Retinal pigment epithelial cell (primary cell): ENCODE results near the gene AURKAIP1.

Source experiments
- DNase-seq: peaks from one replicate; pipeline ENCODE4 v3.0.0-alpha.2; 2010; ENCODE audit warnings: low read depth
- H3K4me3 ChIP-seq: 2 replicates; pipeline ENCODE4 v1.5.1; 2011; ENCODE audit warnings: mild to moderate bottlenecking, low read length, control low read depth, moderate library complexity
- TF ChIP-seq, protein P1 (sequence below): conservative IDR thresholded peaks from 2 replicates; pipeline ENCODE4 v1.5.1; 2011; ENCODE audit warnings: low read depth, low read length, control low read depth, inconsistent platforms

AURKAIP1 gene

DNA sequence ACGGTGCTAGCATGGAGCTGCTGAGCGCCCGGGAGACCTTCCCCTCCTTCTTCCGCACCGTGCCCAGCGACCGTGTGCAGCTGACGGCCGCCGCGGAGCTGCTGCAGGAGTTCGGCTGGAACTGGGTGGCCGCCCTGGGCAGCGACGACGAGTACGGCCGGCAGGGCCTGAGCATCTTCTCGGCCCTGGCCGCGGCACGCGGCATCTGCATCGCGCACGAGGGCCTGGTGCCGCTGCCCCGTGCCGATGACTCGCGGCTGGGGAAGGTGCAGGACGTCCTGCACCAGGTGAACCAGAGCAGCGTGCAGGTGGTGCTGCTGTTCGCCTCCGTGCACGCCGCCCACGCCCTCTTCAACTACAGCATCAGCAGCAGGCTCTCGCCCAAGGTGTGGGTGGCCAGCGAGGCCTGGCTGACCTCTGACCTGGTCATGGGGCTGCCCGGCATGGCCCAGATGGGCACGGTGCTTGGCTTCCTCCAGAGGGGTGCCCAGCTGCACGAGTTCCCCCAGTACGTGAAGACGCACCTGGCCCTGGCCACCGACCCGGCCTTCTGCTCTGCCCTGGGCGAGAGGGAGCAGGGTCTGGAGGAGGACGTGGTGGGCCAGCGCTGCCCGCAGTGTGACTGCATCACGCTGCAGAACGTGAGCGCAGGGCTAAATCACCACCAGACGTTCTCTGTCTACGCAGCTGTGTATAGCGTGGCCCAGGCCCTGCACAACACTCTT lies 42.8 kb downstream of the AURKAIP1 start:
- H3K4me3 ChIP-seq, result no peak overlapping the region
- no peak for DNase-seq
- TF ChIP-seq, protein P1, sequence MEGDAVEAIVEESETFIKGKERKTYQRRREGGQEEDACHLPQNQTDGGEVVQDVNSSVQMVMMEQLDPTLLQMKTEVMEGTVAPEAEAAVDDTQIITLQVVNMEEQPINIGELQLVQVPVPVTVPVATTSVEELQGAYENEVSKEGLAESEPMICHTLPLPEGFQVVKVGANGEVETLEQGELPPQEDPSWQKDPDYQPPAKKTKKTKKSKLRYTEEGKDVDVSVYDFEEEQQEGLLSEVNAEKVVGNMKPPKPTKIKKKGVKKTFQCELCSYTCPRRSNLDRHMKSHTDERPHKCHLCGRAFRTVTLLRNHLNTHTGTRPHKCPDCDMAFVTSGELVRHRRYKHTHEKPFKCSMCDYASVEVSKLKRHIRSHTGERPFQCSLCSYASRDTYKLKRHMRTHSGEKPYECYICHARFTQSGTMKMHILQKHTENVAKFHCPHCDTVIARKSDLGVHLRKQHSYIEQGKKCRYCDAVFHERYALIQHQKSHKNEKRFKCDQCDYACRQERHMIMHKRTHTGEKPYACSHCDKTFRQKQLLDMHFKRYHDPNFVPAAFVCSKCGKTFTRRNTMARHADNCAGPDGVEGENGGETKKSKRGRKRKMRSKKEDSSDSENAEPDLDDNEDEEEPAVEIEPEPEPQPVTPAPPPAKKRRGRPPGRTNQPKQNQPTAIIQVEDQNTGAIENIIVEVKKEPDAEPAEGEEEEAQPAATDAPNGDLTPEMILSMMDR, result no peak

DNA sequence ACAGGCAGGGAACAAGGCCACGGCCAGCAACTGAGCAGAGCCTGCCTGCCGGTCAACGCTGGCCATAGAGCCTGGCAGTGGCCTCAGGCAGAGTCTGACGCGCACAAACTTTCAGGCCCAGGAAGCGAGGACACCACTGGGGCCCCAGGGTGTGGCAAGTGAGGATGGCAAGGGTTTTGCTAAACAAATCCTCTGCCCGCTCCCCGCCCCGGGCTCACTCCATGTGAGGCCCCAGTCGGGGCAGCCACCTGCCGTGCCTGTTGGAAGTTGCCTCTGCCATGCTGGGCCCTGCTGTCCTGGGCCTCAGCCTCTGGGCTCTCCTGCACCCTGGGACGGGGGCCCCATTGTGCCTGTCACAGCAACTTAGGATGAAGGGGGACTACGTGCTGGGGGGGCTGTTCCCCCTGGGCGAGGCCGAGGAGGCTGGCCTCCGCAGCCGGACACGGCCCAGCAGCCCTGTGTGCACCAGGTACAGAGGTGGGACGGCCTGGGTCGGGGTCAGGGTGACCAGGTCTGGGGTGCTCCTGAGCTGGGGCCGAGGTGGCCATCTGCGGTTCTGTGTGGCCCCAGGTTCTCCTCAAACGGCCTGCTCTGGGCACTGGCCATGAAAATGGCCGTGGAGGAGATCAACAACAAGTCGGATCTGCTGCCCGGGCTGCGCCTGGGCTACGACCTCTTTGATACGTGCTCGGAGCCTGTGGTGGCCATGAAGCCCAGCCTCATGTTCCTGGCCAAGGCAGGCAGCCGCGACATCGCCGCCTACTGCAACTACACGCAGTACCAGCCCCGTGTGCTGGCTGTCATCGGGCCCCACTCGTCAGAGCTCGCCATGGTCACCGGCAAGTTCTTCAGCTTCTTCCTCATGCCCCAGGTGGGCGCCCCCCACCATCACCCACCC lies 43.7 kb downstream of the AURKAIP1 start, which contains the start of gene TAS1R3:
TSS of gene TAS1R3 (plus strand) at position 213 of the 898 bp plus-strand sequence. CDS start at position 279, 66 bp downstream.
- DNase-seq, result no peak
- H3K4me3 ChIP-seq, result no peak within 1 kb of the TSS
- TF ChIP-seq, protein P1, result no peak

DNA sequence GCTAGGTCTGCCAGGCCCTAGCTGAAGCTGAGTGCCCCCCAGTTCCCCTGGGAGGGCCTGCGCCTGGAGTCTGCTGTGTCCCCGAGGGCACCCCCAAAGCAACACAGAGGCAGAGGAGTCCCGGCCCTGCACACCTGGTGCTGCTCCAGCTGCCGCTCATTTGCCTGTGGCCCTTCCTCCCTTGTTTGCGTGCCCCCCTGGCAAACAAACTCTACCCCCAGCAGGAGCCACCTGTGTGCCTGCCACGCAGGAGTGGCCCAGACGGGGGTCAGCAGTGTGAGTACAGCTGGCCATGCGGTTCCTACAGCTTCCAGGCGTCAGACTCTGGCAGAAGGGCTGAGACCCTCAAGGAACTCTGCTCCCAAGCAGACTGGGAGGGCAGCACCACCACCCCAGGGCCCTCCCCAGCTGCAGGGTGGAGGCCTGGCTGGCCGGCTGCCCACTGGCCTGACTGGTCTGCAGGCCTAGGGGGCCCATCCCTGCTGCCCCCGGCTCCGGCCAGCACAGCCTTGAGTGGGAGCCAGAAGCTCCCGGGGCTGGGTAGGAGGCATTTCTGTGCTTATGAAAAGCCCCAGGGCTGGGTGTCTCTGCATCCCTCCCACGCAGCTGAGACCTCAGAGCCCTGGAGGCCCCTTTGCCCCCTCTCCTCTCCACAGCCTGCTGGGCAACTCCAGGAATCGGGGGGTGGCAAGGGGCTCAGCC lies 44.5 kb downstream of the AURKAIP1 start:
- no peak overlapping the region for H3K4me3 ChIP-seq
- DNase-seq, result no peak
- TF ChIP-seq, protein P1, result no peak

DNA sequence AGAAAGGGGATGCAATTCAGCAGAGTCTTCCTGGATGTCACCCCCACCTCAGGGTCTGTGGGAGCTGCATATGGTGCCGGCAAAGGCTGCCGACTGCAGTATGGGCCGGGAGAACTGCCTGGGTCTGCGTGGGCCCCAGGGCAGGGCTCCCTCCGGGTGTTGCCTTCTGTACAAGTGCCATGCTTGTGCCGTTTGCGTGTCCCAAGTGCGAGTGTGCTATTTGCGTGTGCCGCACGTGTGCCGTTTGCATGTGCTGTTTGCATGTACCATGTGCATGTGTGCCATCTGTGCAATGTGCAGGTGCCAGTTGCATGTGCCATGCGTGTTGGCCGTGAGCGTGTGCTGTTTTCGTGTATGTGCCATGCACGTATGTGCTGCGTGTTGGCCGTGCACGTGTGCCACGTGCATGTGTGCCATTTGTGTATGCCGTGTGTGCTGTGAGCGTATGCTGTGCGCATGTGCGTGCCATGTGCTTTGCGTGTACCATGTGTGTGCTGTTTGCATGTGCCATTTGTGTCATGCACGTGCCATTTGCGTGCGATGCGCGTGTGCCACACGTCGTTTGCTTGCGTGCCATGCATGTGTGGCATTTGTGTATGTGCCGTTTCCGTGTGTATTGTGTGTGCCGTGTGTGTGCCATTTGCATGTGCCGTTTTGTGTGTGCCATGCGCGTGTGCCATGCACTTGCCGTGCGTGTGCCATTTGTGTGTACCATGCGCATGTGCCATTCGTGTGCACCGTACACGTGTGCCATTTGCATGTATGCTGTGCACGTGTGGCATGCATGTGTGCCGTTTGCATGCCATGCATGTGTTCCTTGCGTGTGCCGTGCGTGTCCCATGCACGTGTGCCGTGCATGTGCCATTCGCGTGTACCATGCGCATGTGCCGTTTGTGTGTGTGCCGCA lies 45.5 kb downstream of the AURKAIP1 start:
- H3K4me3 ChIP-seq, result no peak overlapping the region
- TF ChIP-seq, protein P1, result no peak
- DNase-seq, result no peak

DNA sequence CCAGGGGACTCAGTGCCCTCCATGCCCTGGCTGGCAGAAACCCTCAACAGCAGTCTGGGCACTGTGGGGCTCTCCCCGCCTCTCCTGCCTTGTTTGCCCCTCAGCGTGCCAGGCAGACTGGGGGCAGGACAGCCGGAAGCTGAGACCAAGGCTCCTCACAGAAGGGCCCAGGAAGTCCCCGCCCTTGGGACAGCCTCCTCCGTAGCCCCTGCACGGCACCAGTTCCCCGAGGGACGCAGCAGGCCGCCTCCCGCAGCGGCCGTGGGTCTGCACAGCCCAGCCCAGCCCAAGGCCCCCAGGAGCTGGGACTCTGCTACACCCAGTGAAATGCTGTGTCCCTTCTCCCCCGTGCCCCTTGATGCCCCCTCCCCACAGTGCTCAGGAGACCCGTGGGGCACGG lies 46.8 kb downstream of the AURKAIP1 start:
- DNase-seq, result no peak
- no peak overlapping the region for H3K4me3 ChIP-seq
- TF ChIP-seq, protein P1, result no peak

DNA sequence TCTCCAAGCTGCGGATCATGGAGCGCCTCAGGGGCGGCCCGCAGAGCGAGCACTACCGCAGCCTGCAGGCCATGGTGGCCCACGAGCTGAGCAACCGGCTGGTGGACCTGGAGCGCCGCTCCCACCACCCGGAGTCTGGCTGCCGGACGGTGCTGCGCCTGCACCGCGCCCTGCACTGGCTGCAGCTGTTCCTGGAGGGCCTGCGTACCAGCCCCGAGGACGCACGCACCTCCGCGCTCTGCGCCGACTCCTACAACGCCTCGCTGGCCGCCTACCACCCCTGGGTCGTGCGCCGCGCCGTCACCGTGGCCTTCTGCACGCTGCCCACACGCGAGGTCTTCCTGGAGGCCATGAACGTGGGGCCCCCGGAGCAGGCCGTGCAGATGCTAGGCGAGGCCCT lies 47.7 kb downstream of the AURKAIP1 start:
- TF ChIP-seq, protein P1, result no peak
- H3K4me3 ChIP-seq, result no peak overlapping the region
- no peak for DNase-seq
